HEK293 (cell line): Measurements from ENCODE around the gene MRPS18B.

ENCODE experiments used
- TF ChIP-seq, protein P1 (sequence below): fragments of 450-650 bp; IDR thresholded peaks from 2 replicates; pipeline ENCODE4 v1.5.1; 2018; ENCODE audit warnings: missing biosample characterization, missing genetic modification characterization
- TF ChIP-seq, protein P2 (sequence below): fragments of 450-650 bp; formaldehyde crosslinking; IDR thresholded peaks from 2 replicates; pipeline ENCODE4 v1.5.1; 2016; ENCODE audit warnings: missing biosample characterization, missing genetic modification characterization

DNA sequence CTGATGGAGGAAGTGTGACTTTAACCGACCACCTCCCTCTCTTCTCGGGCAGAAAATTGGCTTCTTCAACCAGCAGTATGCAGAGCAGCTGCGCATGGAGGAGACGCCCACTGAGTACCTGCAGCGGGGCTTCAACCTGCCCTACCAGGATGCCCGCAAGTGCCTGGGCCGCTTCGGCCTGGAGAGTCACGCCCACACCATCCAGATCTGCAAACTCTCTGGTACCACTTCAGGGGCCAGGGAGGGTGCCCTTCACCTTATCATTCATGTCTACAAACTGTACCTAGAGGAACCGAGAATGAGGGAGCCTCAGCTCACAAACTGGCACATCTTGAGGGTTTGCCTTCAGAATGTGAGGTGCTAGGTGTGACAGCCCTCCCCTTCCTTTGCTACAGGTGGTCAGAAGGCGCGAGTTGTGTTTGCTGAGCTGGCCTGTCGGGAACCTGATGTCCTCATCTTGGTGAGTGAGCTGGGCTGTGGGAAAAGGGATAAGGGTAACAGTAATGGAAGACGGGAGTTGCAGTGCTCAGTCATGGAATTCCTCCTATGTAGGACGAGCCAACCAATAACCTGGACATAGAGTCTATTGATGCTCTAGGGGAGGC is 27.8 kb upstream of the MRPS18B start:
- TF ChIP-seq, protein P1, sequence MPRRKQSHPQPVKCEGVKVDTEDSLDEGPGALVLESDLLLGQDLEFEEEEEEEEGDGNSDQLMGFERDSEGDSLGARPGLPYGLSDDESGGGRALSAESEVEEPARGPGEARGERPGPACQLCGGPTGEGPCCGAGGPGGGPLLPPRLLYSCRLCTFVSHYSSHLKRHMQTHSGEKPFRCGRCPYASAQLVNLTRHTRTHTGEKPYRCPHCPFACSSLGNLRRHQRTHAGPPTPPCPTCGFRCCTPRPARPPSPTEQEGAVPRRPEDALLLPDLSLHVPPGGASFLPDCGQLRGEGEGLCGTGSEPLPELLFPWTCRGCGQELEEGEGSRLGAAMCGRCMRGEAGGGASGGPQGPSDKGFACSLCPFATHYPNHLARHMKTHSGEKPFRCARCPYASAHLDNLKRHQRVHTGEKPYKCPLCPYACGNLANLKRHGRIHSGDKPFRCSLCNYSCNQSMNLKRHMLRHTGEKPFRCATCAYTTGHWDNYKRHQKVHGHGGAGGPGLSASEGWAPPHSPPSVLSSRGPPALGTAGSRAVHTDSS, result no peak
- TF ChIP-seq, protein P2, sequence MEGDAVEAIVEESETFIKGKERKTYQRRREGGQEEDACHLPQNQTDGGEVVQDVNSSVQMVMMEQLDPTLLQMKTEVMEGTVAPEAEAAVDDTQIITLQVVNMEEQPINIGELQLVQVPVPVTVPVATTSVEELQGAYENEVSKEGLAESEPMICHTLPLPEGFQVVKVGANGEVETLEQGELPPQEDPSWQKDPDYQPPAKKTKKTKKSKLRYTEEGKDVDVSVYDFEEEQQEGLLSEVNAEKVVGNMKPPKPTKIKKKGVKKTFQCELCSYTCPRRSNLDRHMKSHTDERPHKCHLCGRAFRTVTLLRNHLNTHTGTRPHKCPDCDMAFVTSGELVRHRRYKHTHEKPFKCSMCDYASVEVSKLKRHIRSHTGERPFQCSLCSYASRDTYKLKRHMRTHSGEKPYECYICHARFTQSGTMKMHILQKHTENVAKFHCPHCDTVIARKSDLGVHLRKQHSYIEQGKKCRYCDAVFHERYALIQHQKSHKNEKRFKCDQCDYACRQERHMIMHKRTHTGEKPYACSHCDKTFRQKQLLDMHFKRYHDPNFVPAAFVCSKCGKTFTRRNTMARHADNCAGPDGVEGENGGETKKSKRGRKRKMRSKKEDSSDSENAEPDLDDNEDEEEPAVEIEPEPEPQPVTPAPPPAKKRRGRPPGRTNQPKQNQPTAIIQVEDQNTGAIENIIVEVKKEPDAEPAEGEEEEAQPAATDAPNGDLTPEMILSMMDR (tag by site-specific recombination), result no peak
